Transverse colon (tissue), 4 donors: ENCODE measurements around the gene ORM1. TPM values are rescaled to one million over a fixed set of nuclear protein-coding genes. Genes with fewer than 3 reads are reported as not detected.

Source experiments
- DNase-seq: peaks from one replicate; pipeline ENCODE4 v3.0.0-alpha.2; 2019
- H3K27ac ChIP-seq, 4 donors: fragments of 200-600 bp; sonication (generic); 2 replicates each; pipeline ENCODE4 v1.5.1; 2016 to 2018; ENCODE audit warnings: inconsistent platforms in 4 of 4
- H3K27me3 ChIP-seq: fragments of 200-600 bp; sonication (generic); 2 replicates; pipeline ENCODE4 v1.5.1; 2017; ENCODE audit warnings: inconsistent platforms
- H3K36me3 ChIP-seq, 4 donors: fragments of 200-600 bp; sonication (generic); 2 replicates each; pipeline ENCODE4 v1.5.1; 2017 to 2019; ENCODE audit warnings: inconsistent platforms in 4 of 4
- H3K4me1 ChIP-seq, 4 donors: fragments of 200-600 bp; sonication (generic); 2 replicates each; pipeline ENCODE4 v1.5.1; 2017 to 2020; ENCODE audit warnings: inconsistent platforms in 4 of 4
- H3K4me3 ChIP-seq, 4 donors: fragments of 200-600 bp; sonication (generic); 1 replicate in 1 of 4; 2 replicates in 3 of 4; pipeline versions ENCODE4 v1.5.1 to v1.6.1; 2017 to 2019; ENCODE audit warnings: inconsistent platforms in 4 of 4
- H3K9me3 ChIP-seq, 2 donors: fragments of 200-600 bp; sonication (generic); 2 replicates each; pipeline ENCODE4 v1.5.1; 2017 to 2019; ENCODE audit warnings: inconsistent platforms in 2 of 2
- EP300 ChIP-seq: sonication (generic); formaldehyde crosslinking; IDR thresholded peaks from one replicate; pipeline ENCODE4 v1.6.1; 2017; ENCODE audit warnings: antibody characterized with exemption, low read depth
- POLR2A ChIP-seq: fragments of 450-650 bp; IDR thresholded peaks from one replicate; pipeline ENCODE4 v1.6.1; 2016; ENCODE audit warnings: antibody characterized with exemption, mild to moderate bottlenecking, moderate library complexity
- POLR2AphosphoS5 ChIP-seq, 3 donors: sonication (generic); formaldehyde crosslinking; IDR thresholded peaks; one replicate each; pipeline ENCODE4 v1.6.1; 2016; ENCODE audit warnings: antibody characterized with exemption in 3 of 3
- WGBS, 2 donors: methylation state at CpG; one replicate each; pipeline ENCODE4 v1.1.5; 2018; ENCODE audit warnings: low coverage in 1 of 2; 5-methylcytosine and 5-hydroxymethylcytosine counted together
- in situ Hi-C, 4 donors: fragments of 200-750 bp; cut with MboI; loops; one replicate each; pipeline versions ENCODE4 v1.15.0 to v1.15.1; 2017; ENCODE audit warnings: low sequenced_read_pairs in 3 of 4, low pct_ligation_motif_present in 1 of 4, low pct_unique_long_range_greater_than_20kb in 1 of 4
- intact Hi-C: fragments of 100-400 bp; cut with DNase I; formaldehyde crosslinking; loops from one replicate; pipeline ENCODE4 v1.15.1; 2023; ENCODE audit warnings: low total_unique reads
- total RNA-seq, 4 donors: library from RNA; depleted of rRNA; stranded (reverse); fragments of >200 nt; gene quantifications; one replicate each; pipeline ENCODE4 v1.1.0, GENCODE V29; 2016
- TF ChIP-seq, protein P1 (sequence below), 5 experiments: fragments of 200-600 bp in 3 of 5; fragments of 450-650 bp in 2 of 5; sonication (generic) in 3 of 5; IDR thresholded peaks; 1 replicate in 2 of 5; 2 replicates in 3 of 5; pipeline ENCODE4 v1.5.1; 2016 to 2017; ENCODE audit warnings: antibody characterized with exemption in 5 of 5, inconsistent platforms in 3 of 5, mild to moderate bottlenecking in 2 of 5, moderate library complexity in 1 of 5

ORM1 gene
- total RNA-seq, 4 donors from 2014 or later, result not detected

GRCh38 chr9:114314256-114314867, 8.5 kb upstream of the ORM1 start:
- intact Hi-C loops, result no loop called here
- no peak overlapping the region for H3K27ac ChIP-seq

DNA sequence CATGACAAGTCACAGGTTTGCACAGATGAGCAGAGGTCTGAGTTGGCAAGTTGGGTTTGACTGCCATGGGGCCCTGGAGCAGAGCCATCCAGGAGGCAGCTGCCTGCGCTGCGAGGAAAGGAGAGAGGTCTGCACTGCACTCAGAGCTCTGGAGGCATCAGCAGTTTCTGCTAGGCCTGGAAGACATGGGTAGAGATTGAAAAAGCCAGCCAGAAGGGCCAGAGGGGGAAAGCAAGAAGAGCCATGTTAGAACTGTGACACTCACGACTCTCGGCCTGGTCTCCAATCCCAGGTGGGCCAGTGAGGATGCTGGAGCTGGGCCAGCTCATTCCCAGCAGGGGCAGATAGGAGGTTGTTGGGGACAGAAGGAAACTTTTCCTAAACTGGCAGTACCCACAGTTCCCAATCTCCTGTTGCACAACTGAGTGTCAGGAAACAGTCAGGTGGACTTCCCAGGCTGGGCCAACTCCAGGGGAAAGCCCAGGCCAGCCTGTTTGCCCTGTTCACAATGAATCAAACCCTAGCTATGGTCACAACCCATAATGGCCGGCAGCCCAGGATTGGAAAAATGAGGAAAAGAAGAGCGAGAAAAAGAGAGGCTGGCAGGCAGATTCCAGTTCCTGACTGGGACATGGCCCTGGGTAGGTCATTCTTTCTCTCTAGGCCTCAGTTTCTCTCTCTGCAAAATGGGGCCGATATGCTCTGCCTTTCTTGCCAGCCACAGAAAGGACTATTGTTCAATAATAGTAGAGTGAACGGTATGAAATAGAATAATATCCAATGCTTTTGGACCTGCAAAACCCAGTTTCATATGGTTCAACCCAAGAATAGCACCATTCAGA, 7.8 kb upstream of the ORM1 start:
- DNase-seq, result no peak
- TF ChIP-seq POLR2A (no peak), POLR2AphosphoS5 (IDR thresholded peaks at IDR 0.05) (no peak), EP300 (no peak)
- TF ChIP-seq, protein P1, sequence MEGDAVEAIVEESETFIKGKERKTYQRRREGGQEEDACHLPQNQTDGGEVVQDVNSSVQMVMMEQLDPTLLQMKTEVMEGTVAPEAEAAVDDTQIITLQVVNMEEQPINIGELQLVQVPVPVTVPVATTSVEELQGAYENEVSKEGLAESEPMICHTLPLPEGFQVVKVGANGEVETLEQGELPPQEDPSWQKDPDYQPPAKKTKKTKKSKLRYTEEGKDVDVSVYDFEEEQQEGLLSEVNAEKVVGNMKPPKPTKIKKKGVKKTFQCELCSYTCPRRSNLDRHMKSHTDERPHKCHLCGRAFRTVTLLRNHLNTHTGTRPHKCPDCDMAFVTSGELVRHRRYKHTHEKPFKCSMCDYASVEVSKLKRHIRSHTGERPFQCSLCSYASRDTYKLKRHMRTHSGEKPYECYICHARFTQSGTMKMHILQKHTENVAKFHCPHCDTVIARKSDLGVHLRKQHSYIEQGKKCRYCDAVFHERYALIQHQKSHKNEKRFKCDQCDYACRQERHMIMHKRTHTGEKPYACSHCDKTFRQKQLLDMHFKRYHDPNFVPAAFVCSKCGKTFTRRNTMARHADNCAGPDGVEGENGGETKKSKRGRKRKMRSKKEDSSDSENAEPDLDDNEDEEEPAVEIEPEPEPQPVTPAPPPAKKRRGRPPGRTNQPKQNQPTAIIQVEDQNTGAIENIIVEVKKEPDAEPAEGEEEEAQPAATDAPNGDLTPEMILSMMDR (IDR thresholded peaks at IDR 0.05), result no peak
- intact Hi-C loops (no loop called here), in situ Hi-C loops (no loop called here)
- Histone ChIP-seq H3K27ac (no peak overlapping the region), H3K9me3 (no peaks in the 10 kb centered on the region), H3K4me1 (no peaks in the 10 kb centered on the region), H3K36me3 (no peaks in the 10 kb centered on the region), H3K4me3 (no peak overlapping the region), H3K27me3 (no peaks in the 10 kb centered on the region)
- 86 to 100% methylated on average over 2 to 8 of the region's 8 CpGs for WGBS, 2 donors

More at GRCh38 chr9:114314256-114314867, 8.5 kb upstream of the ORM1 start:
- H3K9me3 ChIP-seq, result no peaks in the 10 kb centered on the region
- no peaks in the 10 kb centered on the region for H3K27me3 ChIP-seq
- no peaks in the 10 kb centered on the region for H3K36me3 ChIP-seq
- 80 to 100% methylated on average over 2 to 7 of the region's 7 CpGs for WGBS, 2 donors
- H3K4me1 ChIP-seq, result no peaks in the 10 kb centered on the region
- in situ Hi-C loops, result no loop called here
- TF ChIP-seq EP300 (no peak), POLR2A (no peak), POLR2AphosphoS5 (IDR thresholded peaks at IDR 0.05) (no peak)
- TF ChIP-seq, protein P1 (IDR thresholded peaks at IDR 0.05), result no peak
- no peak overlapping the region for H3K4me3 ChIP-seq
- no peak for DNase-seq

GRCh38 chr9:114315723-114316363, 7.1 kb upstream of the ORM1 start:
- no peak for DNase-seq
- intact Hi-C loops (no loop called here), in situ Hi-C loops (no loop called here)
- Histone ChIP-seq H3K36me3 (no peaks in the 10 kb centered on the region), H3K4me3 (no peak overlapping the region), H3K4me1 (no peaks in the 10 kb centered on the region), H3K27ac (no peak overlapping the region), H3K27me3 (no peaks in the 10 kb centered on the region), H3K9me3 (no peaks in the 10 kb centered on the region)
- 80 to 81% methylated on average over 6 to 8 of the region's 8 CpGs for WGBS, 2 donors
- TF ChIP-seq, protein P1 (IDR thresholded peaks at IDR 0.05), result no peak
- no peak for TF ChIP-seq EP300
- TF ChIP-seq POLR2AphosphoS5 (IDR thresholded peaks at IDR 0.05), result no peak
- TF ChIP-seq POLR2A, result no peak

DNA sequence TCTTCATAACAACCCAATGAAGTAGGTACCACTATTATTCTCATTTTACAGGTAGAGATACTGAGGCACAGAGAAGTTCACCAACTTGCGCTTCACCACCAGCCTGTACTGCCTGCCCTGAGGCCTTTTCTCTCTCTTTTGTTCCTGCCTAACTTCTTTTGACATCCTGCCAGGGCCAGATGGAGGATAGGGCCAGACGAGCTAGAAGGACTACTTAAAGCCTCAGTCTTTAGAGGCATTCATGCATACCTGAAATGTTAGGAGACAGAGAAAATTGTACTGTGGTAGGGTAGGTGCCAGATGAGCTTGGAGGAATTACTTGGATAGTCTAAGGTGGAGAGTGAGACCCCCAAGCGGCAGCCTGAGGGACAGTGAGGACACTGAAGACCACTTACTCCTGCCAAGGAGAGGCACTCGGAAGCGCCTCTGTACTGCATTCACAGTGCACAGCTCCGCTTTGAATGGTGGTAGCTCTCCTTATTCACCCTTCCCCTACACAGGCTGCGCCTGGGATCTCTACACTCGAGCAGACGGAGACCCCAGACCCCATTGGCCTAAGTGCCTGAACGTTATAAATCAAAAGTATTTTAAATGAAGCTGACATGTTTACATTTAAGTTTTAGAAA, 6.2 kb upstream of the ORM1 start:
- Histone ChIP-seq H3K4me1 (no peaks in the 10 kb centered on the region), H3K9me3 (no peaks in the 10 kb centered on the region), H3K36me3 (no peaks in the 10 kb centered on the region), H3K4me3 (no peak overlapping the region), H3K27ac (no peak overlapping the region), H3K27me3 (no peaks in the 10 kb centered on the region)
- in situ Hi-C loops (no loop called here), intact Hi-C loops (no loop called here)
- WGBS, 2 donors, result 78 to 83% methylated on average over 5 to 10 of the region's 10 CpGs
- DNase-seq, result no peak
- TF ChIP-seq POLR2A, result no peak
- TF ChIP-seq POLR2AphosphoS5 (IDR thresholded peaks at IDR 0.05), result no peak
- TF ChIP-seq, protein P1 (IDR thresholded peaks at IDR 0.05), result no peak
- TF ChIP-seq EP300, result no peak
